Tibial nerve (tissue), 4 donors: ENCODE results near the gene COG5. TPM values are rescaled to one million over a fixed set of nuclear protein-coding genes. Genes with fewer than 3 reads are reported as not detected.

Experiments used
- DNase-seq, 2 donors: peaks; one replicate each; pipeline ENCODE4 v3.0.0-alpha.2; 2019; ENCODE audit warnings: low spot score in 2 of 2
- H3K27ac ChIP-seq, 4 donors: fragments of 200-600 bp; sonication (generic) in 3 of 4; one replicate each; pipeline ENCODE4 v1.5.1; 2017 to 2019; ENCODE audit warnings: mild to moderate bottlenecking in 1 of 4
- H3K27me3 ChIP-seq, 2 donors: fragments of 200-600 bp; sonication (generic) in 1 of 2; one replicate each; pipeline versions ENCODE4 v1.5.1 to v1.6.0; 2017 to 2019
- H3K36me3 ChIP-seq, 3 donors: fragments of 200-600 bp; sonication (generic); one replicate each; pipeline ENCODE4 v1.5.1; 2018 to 2019
- H3K4me1 ChIP-seq, 4 donors: fragments of 200-600 bp; sonication (generic) in 3 of 4; one replicate each; pipeline ENCODE4 v1.5.1; 2017 to 2019
- H3K4me3 ChIP-seq, 4 donors: fragments of 200-600 bp; sonication (generic) in 3 of 4; one replicate each; pipeline ENCODE4 v1.5.1; 2017 to 2019; ENCODE audit warnings: mild to moderate bottlenecking in 1 of 4, moderate library complexity in 1 of 4
- H3K9me3 ChIP-seq, 4 donors: fragments of 200-600 bp; sonication (generic) in 3 of 4; one replicate each; pipeline ENCODE4 v1.5.1; 2017 to 2019
- EP300 ChIP-seq, 2 donors: sonication (generic); formaldehyde crosslinking; IDR thresholded peaks; one replicate each; pipeline ENCODE4 v1.6.1; 2017; ENCODE audit warnings: antibody characterized with exemption in 2 of 2, mild to moderate bottlenecking in 1 of 2
- POLR2A ChIP-seq, 2 donors: fragments of 450-650 bp; IDR thresholded peaks; one replicate each; pipeline ENCODE4 v1.6.1; 2017; ENCODE audit warnings: antibody characterized with exemption in 2 of 2, mild to moderate bottlenecking in 2 of 2, moderate library complexity in 2 of 2
- WGBS, 2 donors: methylation state at CpG; one replicate each; pipeline ENCODE4 v1.1.5; 2018; 5-methylcytosine and 5-hydroxymethylcytosine counted together
- total RNA-seq, 4 donors: library from RNA; depleted of rRNA; stranded (reverse); fragments of >200 nt; gene quantifications; one replicate each; pipeline ENCODE4 v1.1.0, GENCODE V29; 2016
- TF ChIP-seq, protein P1 (sequence below), 5 experiments: fragments of 200-600 bp in 3 of 5; fragments of 450-650 bp in 2 of 5; sonication (generic) in 3 of 5; IDR thresholded peaks; one replicate each; pipeline ENCODE4 v1.5.1; 2016 to 2019; ENCODE audit warnings: antibody characterized with exemption in 5 of 5, mild to moderate bottlenecking in 3 of 5, moderate library complexity in 2 of 5

COG5 gene
- total RNA-seq, 4 donors from 2014 or later: 26.7 to 35.7 (median 32.6) TPM

DNA sequence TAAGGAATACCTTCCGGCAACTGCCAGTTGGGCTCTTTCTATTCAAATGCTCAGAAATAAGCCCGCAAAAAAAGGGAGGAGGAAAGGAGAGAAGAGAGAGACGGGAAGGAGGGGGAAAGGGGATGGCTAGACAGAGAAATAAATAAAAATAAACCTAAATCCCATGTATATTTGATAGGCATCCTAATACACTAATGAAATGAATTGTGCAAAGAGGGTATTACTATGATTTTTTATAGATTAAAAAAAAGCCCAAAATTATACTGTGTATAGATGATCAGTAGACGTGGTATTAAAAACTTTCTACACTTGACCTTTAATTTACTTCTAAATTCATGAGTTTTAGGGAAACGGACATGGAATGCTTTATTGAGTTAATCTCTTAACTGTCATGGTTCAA, 305.0 kb downstream of the COG5 start:
- H3K27me3 ChIP-seq: no peaks in the 10 kb centered on the region
- TF ChIP-seq, protein P1, sequence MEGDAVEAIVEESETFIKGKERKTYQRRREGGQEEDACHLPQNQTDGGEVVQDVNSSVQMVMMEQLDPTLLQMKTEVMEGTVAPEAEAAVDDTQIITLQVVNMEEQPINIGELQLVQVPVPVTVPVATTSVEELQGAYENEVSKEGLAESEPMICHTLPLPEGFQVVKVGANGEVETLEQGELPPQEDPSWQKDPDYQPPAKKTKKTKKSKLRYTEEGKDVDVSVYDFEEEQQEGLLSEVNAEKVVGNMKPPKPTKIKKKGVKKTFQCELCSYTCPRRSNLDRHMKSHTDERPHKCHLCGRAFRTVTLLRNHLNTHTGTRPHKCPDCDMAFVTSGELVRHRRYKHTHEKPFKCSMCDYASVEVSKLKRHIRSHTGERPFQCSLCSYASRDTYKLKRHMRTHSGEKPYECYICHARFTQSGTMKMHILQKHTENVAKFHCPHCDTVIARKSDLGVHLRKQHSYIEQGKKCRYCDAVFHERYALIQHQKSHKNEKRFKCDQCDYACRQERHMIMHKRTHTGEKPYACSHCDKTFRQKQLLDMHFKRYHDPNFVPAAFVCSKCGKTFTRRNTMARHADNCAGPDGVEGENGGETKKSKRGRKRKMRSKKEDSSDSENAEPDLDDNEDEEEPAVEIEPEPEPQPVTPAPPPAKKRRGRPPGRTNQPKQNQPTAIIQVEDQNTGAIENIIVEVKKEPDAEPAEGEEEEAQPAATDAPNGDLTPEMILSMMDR (IDR thresholded peaks at IDR 0.05): no peak
- TF ChIP-seq POLR2A (IDR thresholded peaks at IDR 0.05): no peak
- no peak for TF ChIP-seq EP300 (IDR thresholded peaks at IDR 0.05)
- WGBS, 2 donors: 90 to 94% methylated on average over 5 of the region's 5 CpGs

DNA sequence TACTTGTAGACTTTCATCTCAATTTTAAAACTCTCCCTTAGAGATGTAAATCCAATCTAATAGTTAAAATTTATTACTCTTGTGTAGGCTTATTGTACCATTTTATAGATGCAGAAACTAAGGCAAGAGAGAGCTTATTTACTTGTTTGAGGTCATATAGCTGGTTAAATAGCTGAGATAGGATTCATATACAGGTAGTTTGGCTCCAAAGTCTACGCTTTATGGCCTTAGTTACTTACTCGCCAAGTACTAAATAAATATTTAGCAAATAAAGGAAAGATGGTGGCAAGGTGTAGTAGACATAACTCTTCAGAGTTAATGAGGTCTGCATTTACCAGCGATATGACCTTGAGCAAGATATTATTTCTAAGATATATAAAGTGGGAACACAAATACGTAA, 308.1 kb downstream of the COG5 start:
- DNase-seq: no peak
- H3K4me3 ChIP-seq: no peak overlapping the region
- H3K36me3 ChIP-seq: peaks cover 0 to 4% (median 0%) of the 10 kb centered on the region in 3 donors
- no peaks in the 10 kb centered on the region for H3K9me3 ChIP-seq
- no peak overlapping the region for H3K27ac ChIP-seq
- H3K4me1 ChIP-seq: no peaks in the 10 kb centered on the region
- H3K27me3 ChIP-seq: no peaks in the 10 kb centered on the region
- WGBS, 2 donors: 98 to 99% methylated on average over 4 of the region's 4 CpGs
- TF ChIP-seq POLR2A (IDR thresholded peaks at IDR 0.05): no peak
- no peak for TF ChIP-seq EP300 (IDR thresholded peaks at IDR 0.05)
- TF ChIP-seq, protein P1 (IDR thresholded peaks at IDR 0.05): no peak

More for the DNA sequence above, 305.0 kb downstream of the COG5 start:
- no peak overlapping the region for H3K27ac ChIP-seq
- peaks cover 0 to 4% (median 0%) of the 10 kb centered on the region in 3 donors for H3K36me3 ChIP-seq
- no peak for DNase-seq
- H3K9me3 ChIP-seq: no peaks in the 10 kb centered on the region
- no peaks in the 10 kb centered on the region for H3K4me1 ChIP-seq
- no peak overlapping the region for H3K4me3 ChIP-seq

GRCh38 chr7:107254398-107254985, 309.2 kb downstream of the COG5 start:
- TF ChIP-seq EP300 (IDR thresholded peaks at IDR 0.05): no peak
- TF ChIP-seq POLR2A (IDR thresholded peaks at IDR 0.05): no peak
- TF ChIP-seq, protein P1 (IDR thresholded peaks at IDR 0.05): no peak
- Histone ChIP-seq H3K36me3 (peaks cover 0 to 4% (median 0%) of the 10 kb centered on the region in 3 donors), H3K4me1 (no peaks in the 10 kb centered on the region), H3K9me3 (no peaks in the 10 kb centered on the region), H3K27ac (no peak overlapping the region), H3K27me3 (no peaks in the 10 kb centered on the region), H3K4me3 (no peak overlapping the region)
- WGBS, 2 donors: 81 to 86% methylated on average over 5 of the region's 5 CpGs
- no peak for DNase-seq

GRCh38 chr7:107253599-107253998, 310.1 kb downstream of the COG5 start:
- 88 to 91% methylated on average over 3 of the region's 3 CpGs for WGBS, 2 donors
- peaks cover 0 to 4% (median 0%) of the 10 kb centered on the region in 3 donors for H3K36me3 ChIP-seq
- H3K27me3 ChIP-seq: no peaks in the 10 kb centered on the region
- DNase-seq: no peak
- H3K9me3 ChIP-seq: no peaks in the 10 kb centered on the region
- no peaks in the 10 kb centered on the region for H3K4me1 ChIP-seq
- TF ChIP-seq, protein P1 (IDR thresholded peaks at IDR 0.05): no peak
- TF ChIP-seq POLR2A (IDR thresholded peaks at IDR 0.05) (no peak), EP300 (IDR thresholded peaks at IDR 0.05) (no peak)
- no peak overlapping the region for H3K27ac ChIP-seq
- H3K4me3 ChIP-seq: no peak overlapping the region

GRCh38 chr7:107251963-107252362, 311.8 kb downstream of the COG5 start:
- no peak overlapping the region for H3K27ac ChIP-seq

More at GRCh38 chr7:107251963-107252362, 311.8 kb downstream of the COG5 start:
- no peaks in the 10 kb centered on the region for H3K9me3 ChIP-seq
- H3K27me3 ChIP-seq: no peaks in the 10 kb centered on the region
- 85 to 94% methylated on average over 3 of the region's 3 CpGs for WGBS, 2 donors
- H3K36me3 ChIP-seq: peaks cover 0 to 19% (median 0%) of the 10 kb centered on the region in 3 donors
- no peak for DNase-seq
- no peak overlapping the region for H3K4me3 ChIP-seq
- no peaks in the 10 kb centered on the region for H3K4me1 ChIP-seq
- no peak for TF ChIP-seq POLR2A (IDR thresholded peaks at IDR 0.05)
- TF ChIP-seq, protein P1 (IDR thresholded peaks at IDR 0.05): no peak
- no peak for TF ChIP-seq EP300 (IDR thresholded peaks at IDR 0.05)
